ENCODE data around the gene ALKBH5. TPM values are rescaled to one million over a fixed set of nuclear protein-coding genes. Genes with fewer than 3 reads are reported as not detected.

ALKBH5 gene
- total and polyA plus RNA-seq, 8 donors: 32.8 to 66.7 (median 49.4) TPM

DNA sequence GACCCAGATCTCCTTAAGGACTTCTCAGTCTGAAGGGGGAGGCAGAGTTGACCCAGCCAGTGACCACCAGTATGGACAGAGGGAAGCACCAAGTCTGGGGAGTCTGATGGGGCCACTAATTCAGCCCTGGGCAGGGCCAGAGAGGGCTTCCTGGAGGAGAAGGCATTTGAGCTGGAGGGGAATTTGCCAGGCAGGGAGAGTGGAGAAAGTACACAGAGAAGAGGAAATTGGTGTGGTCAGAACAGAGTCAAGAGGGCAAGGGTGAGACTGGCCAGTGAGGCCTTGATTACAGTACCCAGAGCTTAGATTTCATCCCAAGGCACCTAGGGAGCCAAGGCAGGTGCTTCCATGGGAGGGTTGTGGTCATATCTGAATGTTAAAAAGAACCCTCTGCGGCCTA is 38.8 kb upstream of the ALKBH5 start:
- H3K4me3 ChIP-seq: no peak overlapping the region
- peaks cover 0 to 9% (median 5%) of the 10 kb centered on the region in 4 donors for H3K4me1 ChIP-seq
- TF ChIP-seq POLR2A (IDR thresholded peaks at IDR 0.05): no peak
- TF ChIP-seq, protein P1, sequence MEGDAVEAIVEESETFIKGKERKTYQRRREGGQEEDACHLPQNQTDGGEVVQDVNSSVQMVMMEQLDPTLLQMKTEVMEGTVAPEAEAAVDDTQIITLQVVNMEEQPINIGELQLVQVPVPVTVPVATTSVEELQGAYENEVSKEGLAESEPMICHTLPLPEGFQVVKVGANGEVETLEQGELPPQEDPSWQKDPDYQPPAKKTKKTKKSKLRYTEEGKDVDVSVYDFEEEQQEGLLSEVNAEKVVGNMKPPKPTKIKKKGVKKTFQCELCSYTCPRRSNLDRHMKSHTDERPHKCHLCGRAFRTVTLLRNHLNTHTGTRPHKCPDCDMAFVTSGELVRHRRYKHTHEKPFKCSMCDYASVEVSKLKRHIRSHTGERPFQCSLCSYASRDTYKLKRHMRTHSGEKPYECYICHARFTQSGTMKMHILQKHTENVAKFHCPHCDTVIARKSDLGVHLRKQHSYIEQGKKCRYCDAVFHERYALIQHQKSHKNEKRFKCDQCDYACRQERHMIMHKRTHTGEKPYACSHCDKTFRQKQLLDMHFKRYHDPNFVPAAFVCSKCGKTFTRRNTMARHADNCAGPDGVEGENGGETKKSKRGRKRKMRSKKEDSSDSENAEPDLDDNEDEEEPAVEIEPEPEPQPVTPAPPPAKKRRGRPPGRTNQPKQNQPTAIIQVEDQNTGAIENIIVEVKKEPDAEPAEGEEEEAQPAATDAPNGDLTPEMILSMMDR (IDR thresholded peaks at IDR 0.05): no peak
- TF ChIP-seq POLR2AphosphoS5 (IDR thresholded peaks at IDR 0.05): no peak
- TF ChIP-seq EP300 (IDR thresholded peaks at IDR 0.05): no peak
- WGBS, 5 donors: 82 to 96% (median 90%) methylated on average over 1 of the region's 1 CpG
- no peaks in the 10 kb centered on the region for H3K9me3 ChIP-seq
- DNase-seq: no peak
- H3K27ac ChIP-seq: no peak overlapping the region
- H3K36me3 ChIP-seq: no peaks in the 10 kb centered on the region
- intact Hi-C loops (cut with DNase I; ENCODE audit: low total_unique reads): no loop called here
- peaks cover 0 to 24% (median 0%) of the 10 kb centered on the region in 3 donors for H3K27me3 ChIP-seq

DNA sequence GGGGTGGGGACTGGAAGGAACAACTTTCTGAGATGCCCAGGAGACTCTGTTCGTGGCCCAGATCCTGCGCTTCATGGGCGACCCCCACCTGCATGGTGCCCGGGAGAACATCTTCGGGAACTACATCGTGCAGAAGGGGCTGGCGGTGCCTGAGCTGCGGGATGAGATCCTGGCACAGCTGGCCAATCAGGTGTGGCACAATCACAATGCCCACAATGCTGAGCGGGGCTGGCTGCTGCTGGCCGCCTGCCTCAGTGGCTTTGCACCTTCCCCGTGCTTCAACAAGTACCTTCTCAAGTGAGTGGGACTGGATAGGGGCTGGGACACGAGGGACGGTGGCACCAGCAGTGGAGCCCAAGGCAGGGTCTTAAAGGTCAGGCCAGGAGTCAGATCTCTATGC is 37.8 kb upstream of the ALKBH5 start:
- TF ChIP-seq EP300 (IDR thresholded peaks at IDR 0.05) (no peak), POLR2A (IDR thresholded peaks at IDR 0.05) (no peak), POLR2AphosphoS5 (IDR thresholded peaks at IDR 0.05) (no peak)
- TF ChIP-seq, protein P1 (IDR thresholded peaks at IDR 0.05): no peak
- Histone ChIP-seq H3K4me1 (peaks cover 0 to 9% (median 5%) of the 10 kb centered on the region in 4 donors), H3K27me3 (peaks cover 0 to 24% (median 0%) of the 10 kb centered on the region in 3 donors), H3K27ac (no peak overlapping the region), H3K9me3 (no peaks in the 10 kb centered on the region), H3K4me3 (no peak overlapping the region), H3K36me3 (no peaks in the 10 kb centered on the region)
- DNase-seq: no peak
- WGBS, 5 donors: 84 to 88% (median 86%) methylated on average over 9 to 13 of the region's 13 CpGs
- intact Hi-C loops (cut with DNase I; ENCODE audit: low total_unique reads): no loop called here

GRCh38 chr17:18146259-18146658 is 37.4 kb upstream of the ALKBH5 start:
- 94 to 96% (median 95%) methylated on average over 2 of the region's 2 CpGs for WGBS, 5 donors

GRCh38 chr17:18146980-18147379 is 36.6 kb upstream of the ALKBH5 start:
- TF ChIP-seq EP300 (IDR thresholded peaks at IDR 0.05) (no peak), POLR2AphosphoS5 (IDR thresholded peaks at IDR 0.05) (no peak), POLR2A (IDR thresholded peaks at IDR 0.05) (no peak)
- 76 to 92% (median 83%) methylated on average over 3 of the region's 3 CpGs for WGBS, 5 donors
- Histone ChIP-seq H3K4me3 (no peak overlapping the region), H3K9me3 (no peaks in the 10 kb centered on the region), H3K27ac (no peak overlapping the region), H3K27me3 (peaks cover 0 to 18% (median 0%) of the 10 kb centered on the region in 3 donors), H3K4me1 (no peaks in the 10 kb centered on the region), H3K36me3 (no peaks in the 10 kb centered on the region)
- intact Hi-C loops (cut with DNase I; ENCODE audit: low total_unique reads): no loop called here
- DNase-seq: no peak

More at GRCh38 chr17:18146259-18146658, 37.4 kb upstream of the ALKBH5 start:
- Histone ChIP-seq H3K27ac (no peak overlapping the region), H3K4me3 (no peak overlapping the region), H3K9me3 (no peaks in the 10 kb centered on the region), H3K4me1 (peaks cover 0 to 6% (median 2%) of the 10 kb centered on the region in 4 donors), H3K27me3 (peaks cover 0 to 24% (median 0%) of the 10 kb centered on the region in 3 donors), H3K36me3 (no peaks in the 10 kb centered on the region)
- intact Hi-C loops (cut with DNase I; ENCODE audit: low total_unique reads): no loop called here
- TF ChIP-seq POLR2AphosphoS5 (IDR thresholded peaks at IDR 0.05) (no peak), EP300 (IDR thresholded peaks at IDR 0.05) (no peak), POLR2A (IDR thresholded peaks at IDR 0.05) (no peak)
- TF ChIP-seq, protein P1 (IDR thresholded peaks at IDR 0.05): no peak
- no peak for DNase-seq

DNA sequence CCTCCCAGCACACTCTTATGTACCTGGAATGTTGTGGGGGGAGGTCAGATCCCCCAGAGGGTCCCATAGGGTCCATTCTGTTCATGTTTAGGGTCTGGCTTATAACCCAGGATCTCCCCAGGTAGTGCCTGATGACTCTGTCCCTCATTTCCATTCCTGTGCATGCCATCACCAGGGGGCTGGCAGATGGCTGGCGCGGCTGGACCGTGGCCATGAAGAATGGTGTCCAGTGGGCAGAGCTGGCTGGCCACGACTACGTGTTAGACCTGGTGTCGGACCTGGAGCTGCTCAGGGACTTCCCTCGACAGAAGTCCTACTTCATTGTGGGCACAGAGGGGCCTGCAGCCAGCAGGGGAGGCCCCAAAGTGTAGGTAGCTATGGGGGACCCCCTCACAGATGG is 35.0 kb upstream of the ALKBH5 start:
- peaks cover 0 to 3% (median 0%) of the 10 kb centered on the region in 3 donors for H3K27me3 ChIP-seq
- no peaks in the 10 kb centered on the region for H3K9me3 ChIP-seq
- WGBS, 5 donors: 89 to 96% (median 91%) methylated on average over 7 of the region's 7 CpGs
- intact Hi-C loops (cut with DNase I; ENCODE audit: low total_unique reads): no loop called here
- no peaks in the 10 kb centered on the region for H3K36me3 ChIP-seq
- H3K27ac ChIP-seq: no peak overlapping the region
- H3K4me3 ChIP-seq: no peak overlapping the region
- H3K4me1 ChIP-seq: peaks cover 6 to 12% (median 9%) of the 10 kb centered on the region in 4 donors
- DNase-seq: no peak
- TF ChIP-seq EP300 (IDR thresholded peaks at IDR 0.05) (no peak), POLR2AphosphoS5 (IDR thresholded peaks at IDR 0.05) (no peak), POLR2A (IDR thresholded peaks at IDR 0.05) (no peak)
- TF ChIP-seq, protein P1 (IDR thresholded peaks at IDR 0.05): no peak
